NCI-H2029 treated with DMSO at 0.1 percent for 48 hours (cell line): ENCODE results near the gene UCHL5.
"Not testable (repeated sequence)": the region's sequence is repeated elsewhere in the genome, so short reads cannot be mapped to it uniquely, and the experiment has no call there.

ENCODE experiments used
- DNase-seq: peaks from one replicate; lab custom pipeline; 2025; lab: John Stamatoyannopoulos, UW

UCHL5 gene

DNA sequence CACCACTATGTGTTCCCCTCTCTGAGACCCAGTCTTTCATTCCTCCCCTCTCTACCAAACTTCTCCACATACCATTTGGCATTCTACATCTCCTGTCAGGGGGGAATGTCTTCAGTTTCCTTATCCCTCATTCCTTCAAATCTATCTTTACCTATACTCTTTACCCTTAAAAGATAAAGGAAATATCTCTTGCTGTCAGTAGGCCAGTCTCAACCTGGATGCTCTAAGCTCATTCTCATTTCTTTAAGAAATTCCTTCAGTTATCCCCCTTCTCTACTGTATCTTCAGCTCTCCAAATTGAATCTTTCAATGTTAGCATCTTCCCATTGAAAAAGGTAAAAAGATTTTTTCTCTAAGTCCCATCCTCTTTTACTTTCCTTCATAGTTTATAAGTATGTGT lies 6.8 kb upstream of the UCHL5 start:
- DNase-seq: no peak

DNA sequence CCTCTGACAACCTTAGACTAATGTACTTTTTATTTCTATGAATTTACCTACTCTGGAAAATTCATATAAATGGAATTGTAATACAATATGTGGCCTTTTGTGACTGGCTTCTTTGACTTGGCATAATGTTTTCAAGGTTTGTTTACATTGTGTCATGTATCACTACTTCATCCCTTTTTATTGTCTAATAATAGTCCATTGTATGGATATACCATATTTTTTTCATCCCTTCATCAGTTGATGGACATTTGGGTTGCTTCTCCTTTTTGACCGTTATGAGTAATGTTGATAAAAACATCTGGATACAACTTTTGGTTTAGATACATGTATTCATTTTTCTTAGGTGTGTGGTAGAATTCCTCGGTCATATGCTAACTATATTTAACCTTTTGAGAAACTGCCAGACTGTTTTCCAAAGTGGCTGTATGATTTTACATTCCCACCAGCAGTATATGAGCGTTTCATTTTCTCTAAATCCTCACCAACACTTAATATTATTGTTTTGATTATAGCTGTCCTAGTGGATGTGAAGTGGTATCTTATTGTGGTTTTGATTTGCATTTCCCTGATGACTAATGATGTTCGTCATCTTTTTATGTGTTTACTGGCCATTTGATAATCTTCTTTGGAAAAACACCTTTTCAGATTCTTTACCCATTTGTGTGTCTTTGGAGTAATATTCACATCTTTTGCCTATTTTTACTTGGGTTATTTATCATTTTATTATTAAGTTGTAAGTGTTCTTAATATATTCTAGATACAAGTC lies 3.7 kb upstream of the UCHL5 start:
- DNase-seq: no peak

DNA sequence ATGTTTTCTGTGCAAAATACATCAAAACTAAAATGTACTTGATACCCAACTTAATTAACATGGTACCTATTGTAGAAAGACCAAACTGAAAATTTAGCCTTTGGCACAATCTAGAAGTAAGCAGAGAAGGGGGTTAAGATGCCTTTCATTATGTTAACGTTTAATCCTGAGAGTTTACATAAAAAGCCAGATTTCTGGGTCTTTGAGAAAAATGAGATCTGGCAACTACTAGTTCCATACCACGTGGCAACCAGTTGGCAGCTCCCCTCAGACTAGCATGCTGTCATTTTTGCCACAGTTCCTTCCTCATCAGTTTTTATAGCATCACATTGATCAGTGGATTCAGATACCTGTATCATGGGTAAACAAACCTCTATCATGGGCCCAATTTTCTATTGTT lies 1.8 kb upstream of the UCHL5 start:
- no peak for DNase-seq

DNA sequence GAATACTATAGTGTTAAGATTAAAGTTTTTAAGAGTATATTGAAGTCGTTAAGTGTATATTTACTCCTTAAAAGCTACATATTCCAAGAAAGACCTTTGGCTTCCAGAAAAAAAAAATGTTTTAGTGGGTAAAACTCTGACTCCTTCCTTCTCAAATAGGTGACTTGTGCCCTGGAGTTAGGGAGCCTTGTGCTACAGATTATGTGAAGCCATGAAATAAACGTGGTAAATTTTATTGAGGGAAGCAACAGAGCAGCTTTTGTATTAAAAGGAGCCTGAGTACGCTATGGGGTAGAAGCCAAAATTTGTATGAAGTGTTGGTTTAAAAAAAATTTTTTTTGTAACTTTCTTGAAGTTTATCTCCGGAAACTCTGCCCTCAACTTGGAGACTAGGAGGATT lies 1.2 kb upstream of the UCHL5 start:
- no peak for DNase-seq

DNA sequence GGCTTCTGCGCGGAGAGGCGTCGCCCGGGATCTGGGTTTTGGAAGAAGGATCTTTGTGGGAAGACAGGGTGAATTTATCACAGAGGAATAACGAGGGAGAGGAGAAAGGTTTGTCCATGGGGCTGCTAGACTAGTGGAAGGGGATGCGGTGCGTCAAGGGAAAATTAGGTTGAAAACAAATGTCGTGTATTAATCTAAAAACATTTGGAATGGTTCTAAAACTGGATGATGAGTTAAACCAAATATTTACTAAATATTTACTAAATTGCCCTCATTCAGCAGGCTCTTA lies 899 bp upstream of the UCHL5 start:
- DNase-seq: peak; percentile 44

DNA sequence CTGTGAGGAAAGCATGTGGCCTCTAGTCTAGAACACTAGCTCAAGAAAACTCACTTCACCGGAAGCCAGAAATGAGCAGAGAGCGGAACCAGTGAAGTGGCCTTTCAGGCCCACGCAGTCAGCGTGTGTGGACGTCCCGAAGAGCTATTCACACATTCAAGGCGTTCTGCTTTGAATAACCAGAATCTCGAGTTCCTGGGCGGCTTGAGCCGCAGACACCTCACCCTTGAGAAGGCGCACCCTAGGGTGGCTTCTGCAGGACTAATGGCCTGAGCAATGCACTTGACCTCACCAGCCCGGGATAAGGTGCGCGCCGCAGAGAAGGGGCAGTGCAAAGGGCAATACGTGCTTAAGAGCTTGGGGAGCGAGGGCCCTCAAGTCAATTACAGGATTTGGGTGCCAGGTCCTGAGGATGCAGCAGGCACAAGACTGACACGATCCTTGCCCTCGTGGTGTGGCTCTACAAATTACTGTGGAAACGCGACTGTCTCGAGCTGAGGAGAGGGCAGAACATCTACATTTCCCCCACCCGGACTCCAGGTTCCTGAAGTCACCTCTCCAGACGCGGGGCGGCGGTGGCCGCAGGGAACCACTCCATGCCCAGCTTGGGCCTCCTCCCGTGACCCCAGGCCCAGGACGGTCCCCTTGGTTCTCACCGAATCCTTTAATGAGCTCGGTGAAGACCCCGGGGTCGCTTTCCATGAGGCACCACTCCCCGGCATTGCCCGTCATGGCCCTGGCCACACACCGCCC lies 455 bp downstream of the UCHL5 start:
- DNase-seq: no peak

DNA sequence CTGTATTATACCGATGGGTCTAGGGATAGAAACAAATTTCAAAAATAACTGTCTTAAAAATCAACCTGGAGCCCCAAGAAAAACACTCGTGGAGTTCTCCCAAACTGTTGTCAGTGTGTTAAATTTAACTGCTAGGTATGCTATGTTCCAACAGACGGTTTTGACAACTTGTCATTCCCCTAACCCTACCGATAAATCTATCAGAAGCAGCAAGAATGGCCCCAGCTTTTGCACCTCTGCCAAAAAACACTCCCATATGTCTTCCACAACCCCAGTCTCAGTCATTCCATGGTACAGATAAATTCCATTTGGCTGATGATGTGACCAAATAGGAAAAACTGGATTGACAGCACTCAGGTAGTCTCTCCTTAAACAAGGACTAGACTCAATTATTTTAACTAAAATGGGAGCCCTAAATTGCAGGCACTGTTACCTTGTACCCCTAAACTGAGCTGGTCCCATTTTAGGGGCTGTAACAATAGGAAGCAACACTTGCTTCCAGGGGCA lies 4.9 kb downstream of the UCHL5 start:
- no peak for DNase-seq

- not testable (repeated sequence) for DNase-seq
Observed at GRCh38 chr1:193048913-193049312, 10.2 kb downstream of the UCHL5 start.

DNA sequence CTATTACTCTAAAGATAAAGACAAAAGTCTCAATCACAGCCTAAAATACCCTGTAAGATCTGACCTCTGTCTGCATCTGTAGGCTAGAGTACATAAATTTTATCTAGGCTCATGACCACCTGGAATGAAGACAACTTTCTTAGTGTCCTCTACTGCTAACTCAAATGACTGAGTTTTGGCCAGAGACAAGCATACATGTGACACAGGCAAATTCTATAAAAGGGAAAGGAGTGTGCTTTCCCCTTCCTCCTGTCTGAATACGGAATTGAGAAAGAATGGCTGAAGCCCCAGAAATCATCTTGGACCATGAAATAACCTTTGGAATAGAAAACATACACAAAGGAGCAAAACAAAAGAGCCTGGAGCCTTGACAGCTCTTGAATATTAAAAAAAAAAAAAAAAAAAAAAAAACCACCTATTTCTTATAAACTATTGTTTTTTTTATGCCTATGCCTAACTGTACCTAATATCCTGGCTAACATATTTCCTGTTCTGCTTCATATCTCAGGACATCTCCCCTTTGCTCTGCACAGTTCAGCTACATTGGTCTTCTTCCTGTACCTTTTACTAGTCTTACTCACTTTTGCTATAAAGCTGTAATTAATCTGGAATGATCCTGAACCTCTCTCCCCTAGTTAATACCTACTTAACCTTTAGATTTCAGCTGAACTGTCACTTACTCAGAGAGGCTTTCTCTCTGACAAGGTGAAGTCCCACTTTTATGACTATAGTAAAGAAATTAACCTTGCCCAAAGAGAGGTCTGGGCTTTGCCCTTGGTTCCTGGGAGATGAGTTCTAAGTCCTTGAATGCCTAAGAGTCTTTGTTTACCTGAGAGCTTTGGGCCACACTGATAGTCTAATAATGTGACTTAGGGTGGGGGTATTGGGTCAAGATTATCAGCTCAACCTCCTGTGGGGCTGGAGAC lies 16.1 kb downstream of the UCHL5 start:
- DNase-seq: no peak

DNA sequence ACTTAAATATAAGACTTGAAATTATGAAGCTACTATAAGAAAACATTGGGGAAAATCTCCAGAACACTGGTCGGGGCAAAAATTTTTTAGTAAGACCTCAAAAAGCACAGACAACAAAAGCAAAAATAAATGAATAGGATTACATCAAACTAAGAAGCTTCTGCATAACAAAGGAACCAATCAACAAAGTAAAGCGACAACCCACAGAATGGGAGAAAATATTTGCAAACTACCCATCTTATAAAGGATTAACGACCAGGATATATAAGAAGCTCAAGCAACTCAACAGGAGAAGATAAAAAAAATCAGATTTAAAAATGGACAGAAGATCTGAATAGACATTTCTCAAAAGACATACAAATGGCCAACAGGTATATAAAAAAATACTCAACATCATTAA lies 19.1 kb downstream of the UCHL5 start:
- DNase-seq: no peak

- peak; percentile 5 for DNase-seq
Observed at GRCh38 chr1:193036337-193037047, 22.7 kb downstream of the UCHL5 start.

DNA sequence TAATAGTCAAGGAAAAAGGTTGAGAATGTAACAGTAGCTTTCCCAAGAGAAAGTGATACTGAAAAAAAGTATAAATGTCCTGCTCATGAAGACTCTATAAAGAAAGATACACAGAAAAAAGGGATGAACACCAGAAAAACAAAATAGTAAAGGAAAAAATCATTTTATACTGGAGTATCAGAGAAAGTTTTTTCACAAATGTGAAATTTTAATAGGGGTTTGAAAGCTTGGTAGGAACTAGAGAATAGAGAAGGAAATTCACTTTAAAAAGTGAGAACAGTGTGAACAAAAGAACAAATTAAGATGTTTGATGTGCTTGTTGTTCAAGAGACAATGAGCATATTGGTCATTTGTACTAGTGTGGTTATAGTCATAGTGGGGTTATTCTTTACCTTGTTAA lies 25.6 kb downstream of the UCHL5 start:
- DNase-seq: no peak

- not testable (repeated sequence) for DNase-seq
Observed at GRCh38 chr1:193032643-193033427, 26.3 kb downstream of the UCHL5 start.

GRCh38 chr1:193031431-193031830 lies 27.7 kb downstream of the UCHL5 start:
- DNase-seq: no peak

DNA sequence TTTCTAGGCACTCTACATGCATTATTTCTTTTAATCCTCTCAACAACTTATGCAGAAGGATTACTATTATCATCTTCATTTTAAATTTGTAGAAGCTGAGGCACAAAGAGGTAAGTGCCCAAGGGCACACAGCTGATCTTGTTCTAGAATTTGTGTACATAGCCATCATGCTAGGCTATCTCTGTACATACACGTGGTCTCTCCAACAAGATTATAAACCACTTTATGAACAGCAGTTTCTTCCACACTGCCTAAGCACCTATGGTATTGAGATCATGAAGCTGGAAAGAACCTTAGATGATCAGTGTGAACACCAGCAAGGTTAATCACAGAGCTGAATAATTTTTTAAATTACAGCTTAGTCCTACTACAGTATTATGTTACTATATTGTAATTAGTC lies 28.9 kb downstream of the UCHL5 start:
- no peak for DNase-seq

DNA sequence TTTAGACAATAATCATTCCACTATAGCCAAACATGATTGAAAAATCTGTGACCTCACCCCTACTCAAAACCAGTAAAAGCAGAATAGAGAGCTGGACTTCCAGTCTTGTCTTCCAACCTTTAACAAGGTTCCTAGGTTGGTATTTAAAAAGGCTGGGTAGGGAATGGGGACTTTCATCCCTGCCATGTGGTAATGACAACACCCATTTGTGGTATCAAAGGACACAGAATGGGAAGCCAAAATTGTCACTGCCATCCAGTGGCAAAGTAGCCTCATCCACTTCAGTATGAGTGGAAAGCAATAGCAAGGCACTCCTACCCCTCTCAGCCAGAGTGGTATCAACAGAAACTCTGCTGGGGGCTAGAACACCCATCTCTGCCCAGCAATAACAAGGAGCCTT lies 33.9 kb downstream of the UCHL5 start:
- no peak for DNase-seq

DNA sequence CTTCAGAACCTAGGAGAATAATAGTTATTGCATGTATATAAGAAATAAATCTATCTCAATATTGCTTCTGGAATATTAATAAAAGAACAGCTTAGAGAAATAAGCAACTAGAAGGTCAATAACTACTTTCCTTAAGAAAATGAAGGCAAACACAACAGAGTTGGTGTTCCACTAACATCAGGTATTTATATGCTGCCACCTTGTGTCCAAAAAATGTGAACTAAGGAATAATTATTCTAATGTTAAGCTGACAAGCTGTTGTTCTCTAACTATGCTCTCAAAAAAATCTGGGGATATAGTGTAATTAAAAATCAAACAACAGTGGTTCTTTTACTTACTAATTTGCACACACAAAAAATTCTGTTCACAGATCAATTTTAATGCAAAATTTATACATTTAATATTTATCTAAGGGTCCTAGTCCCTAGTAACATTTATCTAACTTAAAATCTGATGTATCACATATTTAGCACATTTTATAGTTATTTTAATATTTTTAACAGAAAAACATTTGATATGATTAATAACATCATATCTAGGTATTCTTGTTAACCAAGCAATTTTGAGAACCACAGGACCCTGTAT lies 39.6 kb downstream of the UCHL5 start:
- peak; percentile 6 for DNase-seq

DNA sequence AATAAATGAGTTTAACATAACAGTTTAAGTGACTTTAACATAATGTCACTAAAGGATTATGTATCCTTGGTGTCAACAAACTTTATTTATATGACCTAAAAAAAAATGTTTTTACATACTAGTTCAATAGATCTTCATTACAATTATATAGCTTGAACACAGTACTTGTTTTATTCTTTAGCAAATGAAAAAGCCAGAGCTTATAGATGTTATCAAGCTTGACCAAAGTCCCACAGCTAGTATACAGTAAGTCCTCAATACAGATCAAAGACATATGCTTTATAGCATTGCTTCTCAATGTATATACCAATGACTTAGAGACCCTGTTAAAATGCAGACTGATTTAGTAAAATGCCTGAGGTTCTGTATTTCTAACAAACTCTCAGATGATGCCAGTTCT lies 42.4 kb downstream of the UCHL5 start:
- no peak for DNase-seq

DNA sequence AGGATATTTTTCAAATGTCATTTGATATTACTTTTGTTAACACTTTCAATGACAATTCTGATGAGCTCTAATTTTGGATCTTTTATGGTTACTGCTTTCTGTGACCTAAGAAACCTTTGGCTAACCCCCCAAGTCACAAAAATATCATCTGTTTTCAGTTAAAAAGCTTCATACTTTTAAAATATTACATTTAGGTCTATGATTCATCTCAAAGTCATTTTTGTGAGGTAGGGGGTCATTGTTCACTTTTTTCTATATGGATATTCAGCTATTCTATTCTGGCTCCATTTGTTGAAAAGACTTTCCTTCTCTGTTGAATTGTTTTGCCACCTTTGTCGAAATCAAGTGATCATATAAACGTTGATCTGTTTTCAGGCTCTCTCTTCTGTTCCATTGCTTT lies 44.8 kb downstream of the UCHL5 start:
- no peak for DNase-seq

GRCh38 chr1:193013707-193014106 lies 45.5 kb downstream of the UCHL5 start:
- no peak for DNase-seq

- no peak for DNase-seq
Observed at GRCh38 chr1:193013005-193013404, 46.2 kb downstream of the UCHL5 start.
